ENCODE data around the gene KCNB1.
"Not testable (repeated sequence)": the region's sequence is repeated elsewhere in the genome, so short reads cannot be mapped to it uniquely, and the experiment has no call there.

Gene KCNB1

DNA sequence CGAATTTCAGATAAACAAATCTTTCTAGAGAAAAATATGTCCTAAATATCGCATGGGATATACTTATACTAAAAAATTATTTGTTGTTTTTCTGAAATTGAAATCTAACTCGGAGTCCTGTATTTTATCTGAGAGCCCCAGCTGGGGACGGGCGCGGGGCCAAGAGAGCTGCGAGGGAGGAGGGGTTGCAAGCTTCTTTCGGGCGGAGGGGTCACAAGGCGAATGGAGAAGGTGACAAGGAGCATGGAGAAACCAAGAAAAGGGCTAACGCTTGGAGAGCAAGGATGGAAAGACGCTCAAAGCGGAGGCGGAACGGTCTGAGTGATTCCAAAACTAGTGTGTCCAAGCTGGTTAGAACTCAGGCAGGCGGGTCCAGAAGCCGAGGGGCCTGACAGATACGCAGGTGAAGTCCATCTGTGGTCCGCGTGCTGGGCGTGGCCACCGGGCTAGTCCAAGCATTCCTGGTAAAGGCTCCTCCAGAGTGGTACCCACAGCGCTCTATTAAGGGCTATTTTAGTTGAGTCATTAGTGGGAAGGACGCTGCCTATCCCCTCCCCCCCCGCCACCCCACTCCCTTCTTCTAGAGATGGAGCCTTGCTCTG, 163.2 kb downstream of the KCNB1 start:
- no peak overlapping the region for H3K4me3 ChIP-seq (ENCODE audit: low read depth, low read length)
- TF ChIP-seq, protein P1, sequence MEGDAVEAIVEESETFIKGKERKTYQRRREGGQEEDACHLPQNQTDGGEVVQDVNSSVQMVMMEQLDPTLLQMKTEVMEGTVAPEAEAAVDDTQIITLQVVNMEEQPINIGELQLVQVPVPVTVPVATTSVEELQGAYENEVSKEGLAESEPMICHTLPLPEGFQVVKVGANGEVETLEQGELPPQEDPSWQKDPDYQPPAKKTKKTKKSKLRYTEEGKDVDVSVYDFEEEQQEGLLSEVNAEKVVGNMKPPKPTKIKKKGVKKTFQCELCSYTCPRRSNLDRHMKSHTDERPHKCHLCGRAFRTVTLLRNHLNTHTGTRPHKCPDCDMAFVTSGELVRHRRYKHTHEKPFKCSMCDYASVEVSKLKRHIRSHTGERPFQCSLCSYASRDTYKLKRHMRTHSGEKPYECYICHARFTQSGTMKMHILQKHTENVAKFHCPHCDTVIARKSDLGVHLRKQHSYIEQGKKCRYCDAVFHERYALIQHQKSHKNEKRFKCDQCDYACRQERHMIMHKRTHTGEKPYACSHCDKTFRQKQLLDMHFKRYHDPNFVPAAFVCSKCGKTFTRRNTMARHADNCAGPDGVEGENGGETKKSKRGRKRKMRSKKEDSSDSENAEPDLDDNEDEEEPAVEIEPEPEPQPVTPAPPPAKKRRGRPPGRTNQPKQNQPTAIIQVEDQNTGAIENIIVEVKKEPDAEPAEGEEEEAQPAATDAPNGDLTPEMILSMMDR (IDR thresholded peaks at IDR 0.05; ENCODE audit: control insufficient read depth, extremely low read depth, insufficient read depth): no peak
- DNase-seq (ENCODE audit: low read depth): no peak

DNA sequence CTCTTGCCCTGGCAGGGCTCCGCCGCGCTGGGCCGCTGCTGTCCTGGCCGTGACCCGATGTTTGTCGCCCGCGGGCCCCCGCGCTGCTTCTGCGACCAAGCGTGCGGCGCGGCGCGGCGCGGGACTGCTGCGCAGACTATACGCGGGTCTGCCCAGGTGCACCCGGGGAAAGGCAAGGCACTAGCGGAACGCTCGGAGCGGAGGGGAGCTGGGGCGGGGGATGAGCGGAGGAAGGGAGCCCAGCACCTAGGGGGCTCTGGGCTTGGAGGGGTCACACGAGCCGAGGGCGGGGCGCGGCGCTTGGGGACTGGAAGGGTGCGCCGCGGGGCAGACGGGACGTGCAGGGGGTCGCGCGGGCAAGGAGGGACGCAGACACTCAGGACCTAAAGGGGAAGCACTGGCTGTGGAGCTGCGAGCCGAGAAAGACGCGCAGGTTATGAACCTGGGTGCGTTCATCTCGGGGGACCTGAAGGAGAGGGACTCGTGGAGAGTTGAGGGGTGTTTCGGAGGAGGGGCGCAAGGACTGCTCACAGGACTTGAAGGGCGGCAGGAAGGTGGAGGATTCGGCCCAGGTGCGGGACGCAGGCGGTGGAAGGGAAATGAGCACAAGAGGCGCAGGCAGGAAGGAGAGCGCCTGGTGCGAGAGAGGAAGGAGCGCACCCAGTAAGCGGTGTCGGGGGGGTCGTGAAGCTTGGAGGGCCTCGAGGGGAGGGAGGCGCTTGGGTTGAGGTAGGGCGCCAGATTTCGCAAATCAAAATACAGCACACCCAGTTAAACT, 163.8 kb downstream of the KCNB1 start:
- no peak overlapping the region for H3K4me3 ChIP-seq (ENCODE audit: low read depth, low read length)
- DNase-seq (ENCODE audit: low read depth): no peak
- TF ChIP-seq, protein P1 (IDR thresholded peaks at IDR 0.05; ENCODE audit: control insufficient read depth, extremely low read depth, insufficient read depth): no peak

- TF ChIP-seq, protein P1 (IDR thresholded peaks at IDR 0.05; ENCODE audit: control insufficient read depth, extremely low read depth, insufficient read depth): no peak
- no peak overlapping the region for H3K4me3 ChIP-seq (ENCODE audit: low read depth, low read length)
- no peak for DNase-seq (ENCODE audit: low read depth)
Observed at GRCh38 chr20:49318091-49318429, 164.4 kb downstream of the KCNB1 start.

- H3K4me3 ChIP-seq (ENCODE audit: low read depth, low read length): no peak overlapping the region
- TF ChIP-seq, protein P1 (IDR thresholded peaks at IDR 0.05; ENCODE audit: control insufficient read depth, extremely low read depth, insufficient read depth): no peak
- no peak for DNase-seq (ENCODE audit: low read depth)
Observed at GRCh38 chr20:49316704-49317103, 165.8 kb downstream of the KCNB1 start.

GRCh38 chr20:49315580-49315979, 166.9 kb downstream of the KCNB1 start:
- no peak overlapping the region for H3K4me3 ChIP-seq (ENCODE audit: low read depth, low read length)
- no peak for DNase-seq (ENCODE audit: low read depth)
- TF ChIP-seq, protein P1 (IDR thresholded peaks at IDR 0.05; ENCODE audit: control insufficient read depth, extremely low read depth, insufficient read depth): no peak

GRCh38 chr20:49314052-49314451, 168.4 kb downstream of the KCNB1 start:
- not testable (repeated sequence) for DNase-seq (ENCODE audit: low read depth); H3K4me3 ChIP-seq (ENCODE audit: low read depth, low read length)

All from LNCaP clone FGC (cell line).